GM13977 (cell line): Measurements from ENCODE around the gene PPCS.

Experiments
- DNase-seq: peaks from one replicate; pipeline ENCODE4 v3.0.0; 2012; ENCODE audit warnings: low spot score
- in situ Hi-C: fragments of 300-500 bp; cut with MboI; formaldehyde crosslinking; loops from one replicate; pipeline ENCODE4 v1.12.0; 2022; ENCODE audit warnings: low sequenced_read_pairs, low pct_unique_long_range_greater_than_20kb, mixed read lengths, inconsistent platforms; ENCODE audit not compliant: unreplicated experiment
- TF ChIP-seq, protein P1 (sequence below): IDR thresholded peaks from 2 replicates; pipeline ENCODE4 v1.5.1; 2012; ENCODE audit warnings: mild to moderate bottlenecking, control low read depth; ENCODE audit not compliant: insufficient read depth; ENCODE audit errors: extremely low read depth, missing control alignments

Gene PPCS

DNA sequence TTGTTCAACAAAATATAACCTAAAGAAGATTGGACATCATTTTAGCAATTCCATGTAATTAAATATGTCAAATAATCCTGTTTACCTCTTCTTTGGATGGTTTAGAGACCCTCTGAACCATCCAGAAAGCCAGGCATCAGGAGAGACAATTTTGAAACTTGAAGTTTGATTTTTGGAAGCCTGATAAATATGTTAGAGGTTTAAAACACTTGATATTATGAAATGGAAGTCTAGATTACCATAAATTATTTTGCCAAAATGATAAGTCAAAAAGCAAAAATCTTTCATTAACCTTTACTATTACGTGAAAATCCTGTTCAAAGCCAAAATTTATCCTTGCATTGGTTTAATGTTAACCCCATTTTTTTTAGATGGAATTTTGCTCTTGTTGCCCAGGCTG is 50.2 kb downstream of the PPCS start:
- TF ChIP-seq, protein P1, sequence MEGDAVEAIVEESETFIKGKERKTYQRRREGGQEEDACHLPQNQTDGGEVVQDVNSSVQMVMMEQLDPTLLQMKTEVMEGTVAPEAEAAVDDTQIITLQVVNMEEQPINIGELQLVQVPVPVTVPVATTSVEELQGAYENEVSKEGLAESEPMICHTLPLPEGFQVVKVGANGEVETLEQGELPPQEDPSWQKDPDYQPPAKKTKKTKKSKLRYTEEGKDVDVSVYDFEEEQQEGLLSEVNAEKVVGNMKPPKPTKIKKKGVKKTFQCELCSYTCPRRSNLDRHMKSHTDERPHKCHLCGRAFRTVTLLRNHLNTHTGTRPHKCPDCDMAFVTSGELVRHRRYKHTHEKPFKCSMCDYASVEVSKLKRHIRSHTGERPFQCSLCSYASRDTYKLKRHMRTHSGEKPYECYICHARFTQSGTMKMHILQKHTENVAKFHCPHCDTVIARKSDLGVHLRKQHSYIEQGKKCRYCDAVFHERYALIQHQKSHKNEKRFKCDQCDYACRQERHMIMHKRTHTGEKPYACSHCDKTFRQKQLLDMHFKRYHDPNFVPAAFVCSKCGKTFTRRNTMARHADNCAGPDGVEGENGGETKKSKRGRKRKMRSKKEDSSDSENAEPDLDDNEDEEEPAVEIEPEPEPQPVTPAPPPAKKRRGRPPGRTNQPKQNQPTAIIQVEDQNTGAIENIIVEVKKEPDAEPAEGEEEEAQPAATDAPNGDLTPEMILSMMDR: no peak
- no peak for DNase-seq
- in situ Hi-C loops: no loop called here
